ENCODE data around the gene KIF1A. TPM values are rescaled to one million over a fixed set of nuclear protein-coding genes. Genes with fewer than 3 reads are reported as not detected.

KIF1A gene
- total RNA-seq, 1 experiment from 2014 or later = 279 TPM

DNA sequence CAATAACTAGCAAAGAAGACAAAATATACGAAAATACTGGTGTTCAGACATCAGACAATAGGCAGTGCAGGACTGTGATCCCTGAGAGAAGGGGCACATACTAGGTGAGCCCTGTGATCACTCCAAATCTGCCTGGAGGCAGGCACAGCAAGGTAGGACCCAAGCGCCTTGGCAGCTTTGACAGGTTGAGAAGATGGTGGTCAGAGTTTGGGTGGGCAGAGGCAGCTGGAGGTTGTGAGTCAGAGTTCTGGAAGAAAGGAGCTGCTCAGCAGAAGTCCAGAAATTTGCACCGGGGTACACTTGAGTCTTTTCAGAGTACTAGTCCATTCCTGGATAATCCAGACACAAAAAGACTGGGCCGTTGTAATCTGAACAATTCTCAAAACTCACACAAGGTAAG is 14.0 kb downstream of the KIF1A start:
- Mint-ChIP-seq H3K27me3 (ENCODE audit: low read depth) (no peaks in the 10 kb centered on the region), H3K9me3 (no peaks in the 10 kb centered on the region), H3K36me3 (peaks cover 29% of the 10 kb centered on the region), H3K27ac (0 out of 2 replicates have a peak overlapping the region, but pooled peaks have one; percentile 65), H3K4me3 (no peak overlapping the region), H3K4me1 (peaks cover 36% of the 10 kb centered on the region)
- ChIA-PET POLR2A (no interaction called here), CTCF (interaction anchor here (1.4 kb wide), 1 partner anchor 34 kb away, joined by 3 read pairs; no protein-coding TSS in a partner anchor)
- ATAC-seq = no peak
- TF ChIP-seq SOX15 (CRISPR knock-in tag; IDR thresholded peaks at IDR 0.05) (no peak), EMX1 (CRISPR knock-in tag; IDR thresholded peaks at IDR 0.05) (no peak), TEAD1 (CRISPR knock-in tag; IDR thresholded peaks at IDR 0.05) (no peak), ETV6 (CRISPR knock-in tag; IDR thresholded peaks at IDR 0.05) (no peak), MXD4 (CRISPR knock-in tag; IDR thresholded peaks at IDR 0.05; ENCODE audit: borderline replicate concordance) (no peak), NFYB (CRISPR knock-in tag; conservative IDR thresholded peaks at IDR 0.05; ENCODE audit: low read depth) (no peak), ZNF138 (CRISPR knock-in tag; conservative IDR thresholded peaks at IDR 0.05) (no peak)
- TF ChIP-seq, protein P1, sequence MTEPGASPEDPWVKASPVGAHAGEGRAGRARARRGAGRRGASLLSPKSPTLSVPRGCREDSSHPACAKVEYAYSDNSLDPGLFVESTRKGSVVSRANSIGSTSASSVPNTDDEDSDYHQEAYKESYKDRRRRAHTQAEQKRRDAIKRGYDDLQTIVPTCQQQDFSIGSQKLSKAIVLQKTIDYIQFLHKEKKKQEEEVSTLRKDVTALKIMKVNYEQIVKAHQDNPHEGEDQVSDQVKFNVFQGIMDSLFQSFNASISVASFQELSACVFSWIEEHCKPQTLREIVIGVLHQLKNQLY (CRISPR knock-in tag; IDR thresholded peaks at IDR 0.05) = no peak
- TF ChIP-seq, protein P2, sequence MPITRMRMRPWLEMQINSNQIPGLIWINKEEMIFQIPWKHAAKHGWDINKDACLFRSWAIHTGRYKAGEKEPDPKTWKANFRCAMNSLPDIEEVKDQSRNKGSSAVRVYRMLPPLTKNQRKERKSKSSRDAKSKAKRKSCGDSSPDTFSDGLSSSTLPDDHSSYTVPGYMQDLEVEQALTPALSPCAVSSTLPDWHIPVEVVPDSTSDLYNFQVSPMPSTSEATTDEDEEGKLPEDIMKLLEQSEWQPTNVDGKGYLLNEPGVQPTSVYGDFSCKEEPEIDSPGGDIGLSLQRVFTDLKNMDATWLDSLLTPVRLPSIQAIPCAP (CRISPR knock-in tag; IDR thresholded peaks at IDR 0.05) = no peak
- TF ChIP-seq, protein P3, sequence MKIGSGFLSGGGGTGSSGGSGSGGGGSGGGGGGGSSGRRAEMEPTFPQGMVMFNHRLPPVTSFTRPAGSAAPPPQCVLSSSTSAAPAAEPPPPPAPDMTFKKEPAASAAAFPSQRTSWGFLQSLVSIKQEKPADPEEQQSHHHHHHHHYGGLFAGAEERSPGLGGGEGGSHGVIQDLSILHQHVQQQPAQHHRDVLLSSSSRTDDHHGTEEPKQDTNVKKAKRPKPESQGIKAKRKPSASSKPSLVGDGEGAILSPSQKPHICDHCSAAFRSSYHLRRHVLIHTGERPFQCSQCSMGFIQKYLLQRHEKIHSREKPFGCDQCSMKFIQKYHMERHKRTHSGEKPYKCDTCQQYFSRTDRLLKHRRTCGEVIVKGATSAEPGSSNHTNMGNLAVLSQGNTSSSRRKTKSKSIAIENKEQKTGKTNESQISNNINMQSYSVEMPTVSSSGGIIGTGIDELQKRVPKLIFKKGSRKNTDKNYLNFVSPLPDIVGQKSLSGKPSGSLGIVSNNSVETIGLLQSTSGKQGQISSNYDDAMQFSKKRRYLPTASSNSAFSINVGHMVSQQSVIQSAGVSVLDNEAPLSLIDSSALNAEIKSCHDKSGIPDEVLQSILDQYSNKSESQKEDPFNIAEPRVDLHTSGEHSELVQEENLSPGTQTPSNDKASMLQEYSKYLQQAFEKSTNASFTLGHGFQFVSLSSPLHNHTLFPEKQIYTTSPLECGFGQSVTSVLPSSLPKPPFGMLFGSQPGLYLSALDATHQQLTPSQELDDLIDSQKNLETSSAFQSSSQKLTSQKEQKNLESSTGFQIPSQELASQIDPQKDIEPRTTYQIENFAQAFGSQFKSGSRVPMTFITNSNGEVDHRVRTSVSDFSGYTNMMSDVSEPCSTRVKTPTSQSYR (CRISPR knock-in tag; IDR thresholded peaks at IDR 0.05) = no peak
- TF ChIP-seq, protein P4, sequence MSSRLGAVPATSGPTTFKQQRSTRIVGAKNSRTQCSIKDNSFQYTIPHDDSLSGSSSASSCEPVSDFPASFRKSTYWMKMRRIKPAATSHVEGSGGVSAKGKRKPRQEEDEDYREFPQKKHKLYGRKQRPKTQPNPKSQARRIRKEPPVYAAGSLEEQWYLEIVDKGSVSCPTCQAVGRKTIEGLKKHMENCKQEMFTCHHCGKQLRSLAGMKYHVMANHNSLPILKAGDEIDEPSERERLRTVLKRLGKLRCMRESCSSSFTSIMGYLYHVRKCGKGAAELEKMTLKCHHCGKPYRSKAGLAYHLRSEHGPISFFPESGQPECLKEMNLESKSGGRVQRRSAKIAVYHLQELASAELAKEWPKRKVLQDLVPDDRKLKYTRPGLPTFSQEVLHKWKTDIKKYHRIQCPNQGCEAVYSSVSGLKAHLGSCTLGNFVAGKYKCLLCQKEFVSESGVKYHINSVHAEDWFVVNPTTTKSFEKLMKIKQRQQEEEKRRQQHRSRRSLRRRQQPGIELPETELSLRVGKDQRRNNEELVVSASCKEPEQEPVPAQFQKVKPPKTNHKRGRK (CRISPR knock-in tag; IDR thresholded peaks at IDR 0.05; ENCODE audit: borderline replicate concordance) = no peak
- peak; percentile 3 for DNase-seq (ENCODE audit: low spot score)

DNA sequence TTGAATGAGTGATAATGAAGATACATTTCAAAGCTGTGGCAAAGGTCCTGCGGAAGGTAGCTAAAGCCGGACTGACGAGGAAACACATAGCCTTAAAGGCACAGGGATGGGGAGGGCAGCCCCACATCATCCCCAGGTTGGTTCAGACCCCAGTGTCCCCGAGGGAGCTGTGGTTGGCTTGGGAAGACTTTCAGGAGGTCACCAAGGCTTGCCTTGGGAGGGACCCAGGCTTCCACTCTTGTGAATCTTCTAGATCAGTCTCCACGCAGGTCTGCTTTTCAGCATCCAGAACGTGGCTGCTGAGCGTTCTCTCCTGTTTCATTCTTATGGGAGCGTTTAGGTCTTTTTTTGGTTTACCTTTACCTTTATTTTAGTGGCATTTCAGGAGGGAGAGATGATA is 16.8 kb downstream of the KIF1A start:
- H3K4me1 Mint-ChIP-seq = peaks cover 35% of the 10 kb centered on the region
- ATAC-seq (no peak), DNase-seq (ENCODE audit: low spot score) (peak; percentile 5)
- POLR2A ChIA-PET = no interaction called here
- no peaks in the 10 kb centered on the region for H3K27me3 Mint-ChIP-seq (ENCODE audit: low read depth)
- CTCF ChIA-PET = interaction anchor here (2.2 kb wide), 1 partner anchor 37 kb away, joined by 7 read pairs; no protein-coding TSS in a partner anchor
- TF ChIP-seq, protein P5, sequence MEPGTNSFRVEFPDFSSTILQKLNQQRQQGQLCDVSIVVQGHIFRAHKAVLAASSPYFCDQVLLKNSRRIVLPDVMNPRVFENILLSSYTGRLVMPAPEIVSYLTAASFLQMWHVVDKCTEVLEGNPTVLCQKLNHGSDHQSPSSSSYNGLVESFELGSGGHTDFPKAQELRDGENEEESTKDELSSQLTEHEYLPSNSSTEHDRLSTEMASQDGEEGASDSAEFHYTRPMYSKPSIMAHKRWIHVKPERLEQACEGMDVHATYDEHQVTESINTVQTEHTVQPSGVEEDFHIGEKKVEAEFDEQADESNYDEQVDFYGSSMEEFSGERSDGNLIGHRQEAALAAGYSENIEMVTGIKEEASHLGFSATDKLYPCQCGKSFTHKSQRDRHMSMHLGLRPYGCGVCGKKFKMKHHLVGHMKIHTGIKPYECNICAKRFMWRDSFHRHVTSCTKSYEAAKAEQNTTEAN (CRISPR knock-in tag; IDR thresholded peaks at IDR 0.05) = no peak
- no peak for TF ChIP-seq ATF1 (CRISPR knock-in tag; IDR thresholded peaks at IDR 0.05)
- TF ChIP-seq, protein P6, sequence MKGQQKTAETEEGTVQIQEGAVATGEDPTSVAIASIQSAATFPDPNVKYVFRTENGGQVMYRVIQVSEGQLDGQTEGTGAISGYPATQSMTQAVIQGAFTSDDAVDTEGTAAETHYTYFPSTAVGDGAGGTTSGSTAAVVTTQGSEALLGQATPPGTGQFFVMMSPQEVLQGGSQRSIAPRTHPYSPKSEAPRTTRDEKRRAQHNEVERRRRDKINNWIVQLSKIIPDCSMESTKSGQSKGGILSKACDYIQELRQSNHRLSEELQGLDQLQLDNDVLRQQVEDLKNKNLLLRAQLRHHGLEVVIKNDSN (CRISPR knock-in tag; IDR thresholded peaks at IDR 0.05) = no peak
- TF ChIP-seq, protein P7, sequence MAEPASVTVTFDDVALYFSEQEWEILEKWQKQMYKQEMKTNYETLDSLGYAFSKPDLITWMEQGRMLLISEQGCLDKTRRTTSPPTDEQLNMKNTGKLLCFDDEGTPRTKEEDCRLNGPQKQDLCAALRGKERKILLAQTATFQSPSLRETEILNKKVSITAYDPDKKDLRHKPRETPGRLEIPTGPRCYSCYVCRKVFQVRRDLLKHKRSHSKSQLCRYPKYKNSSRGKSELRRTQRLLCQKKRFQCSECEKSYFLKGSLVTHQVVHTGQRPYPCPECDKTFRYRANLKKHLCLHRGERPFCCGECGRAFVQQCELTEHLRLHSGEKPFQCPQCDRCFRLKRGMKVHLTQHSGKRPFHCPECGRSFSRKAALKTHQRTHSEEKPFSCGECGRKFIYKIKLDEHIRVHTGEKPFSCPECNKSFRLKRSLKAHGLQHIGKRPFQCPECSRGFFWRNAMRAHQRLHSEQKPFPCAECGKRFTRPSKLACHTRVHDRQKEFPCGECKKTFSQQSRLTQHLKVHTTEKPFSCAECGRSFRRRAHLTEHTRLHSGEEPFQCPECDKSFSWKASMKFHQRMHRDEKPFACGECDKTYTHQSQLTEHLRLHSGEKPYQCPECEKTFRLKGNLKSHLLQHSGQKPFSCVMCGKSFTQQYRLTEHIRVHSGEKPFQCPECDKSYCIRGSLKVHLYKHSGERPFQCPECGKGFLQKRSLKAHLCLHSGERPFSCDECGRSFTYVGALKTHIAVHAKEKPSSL (CRISPR knock-in tag; conservative IDR thresholded peaks at IDR 0.05) = no peak
- no peak for TF ChIP-seq ZNF121 (CRISPR knock-in tag; IDR thresholded peaks at IDR 0.05)
- no peak for TF ChIP-seq ZNF263 (CRISPR knock-in tag; IDR thresholded peaks at IDR 0.05; ENCODE audit: low read depth)
- no peak for TF ChIP-seq GTF2I (CRISPR knock-in tag; conservative IDR thresholded peaks at IDR 0.05)
- no peak overlapping the region for H3K4me3 Mint-ChIP-seq
- H3K36me3 Mint-ChIP-seq = peaks cover 17% of the 10 kb centered on the region
- H3K27ac Mint-ChIP-seq = no peak overlapping the region
- no peaks in the 10 kb centered on the region for H3K9me3 Mint-ChIP-seq
